Measurements from ENCODE around the gene CNTNAP5.
"Not testable (repeated sequence)": the region's sequence is repeated elsewhere in the genome, so short reads cannot be mapped to it uniquely, and the experiment has no call there.

CNTNAP5 gene

DNA sequence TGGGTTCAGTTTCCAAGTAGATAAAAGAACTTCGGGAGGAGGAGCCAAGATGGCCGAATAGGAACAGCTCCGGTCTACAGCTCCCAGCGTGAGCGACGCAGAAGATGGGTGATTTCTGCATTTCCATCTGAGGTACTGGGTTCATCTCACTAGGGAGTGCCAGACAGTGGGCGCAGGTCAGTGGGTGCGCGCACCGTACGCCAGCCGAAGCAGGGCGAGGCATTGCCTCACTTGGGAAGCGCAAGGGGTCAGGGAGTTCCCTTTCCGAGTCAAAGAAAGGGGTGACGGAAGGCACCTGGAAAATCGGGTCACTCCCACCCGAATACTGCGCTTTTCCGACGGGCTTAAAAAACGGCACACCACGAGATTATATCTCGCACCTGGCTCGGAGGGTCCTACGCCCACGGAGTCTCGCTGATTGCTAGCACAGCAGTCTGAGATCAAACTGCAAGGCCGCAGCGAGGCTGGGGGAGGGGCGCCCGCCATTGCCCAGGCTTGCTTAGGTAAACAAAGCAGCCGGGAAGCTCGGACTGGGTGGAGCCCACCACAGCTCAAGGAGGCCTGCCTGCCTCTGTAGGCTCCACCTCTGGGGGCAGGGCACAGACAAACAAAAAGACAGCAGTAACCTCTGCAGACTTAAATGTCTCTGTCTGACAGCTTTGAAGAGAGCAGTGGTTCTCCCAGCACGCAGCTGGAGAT is 382.9 kb downstream of the CNTNAP5 start:
- not testable (repeated sequence) for H3K4me3 ChIP-seq (ENCODE audit: low read depth, low read length); H4K91ac ChIP-seq (ENCODE audit: low read depth, low read length); H3K4ac ChIP-seq (ENCODE audit: low read depth, low read length); H2AFZ ChIP-seq (ENCODE audit: insufficient read depth, low read length, poor library complexity); H4K8ac ChIP-seq (ENCODE audit: low read depth, low read length); H3K4me1 ChIP-seq (ENCODE audit: control insufficient read depth in 1 of 2, insufficient read depth in 2 of 2, low read length in 2 of 2); H3K4me2 ChIP-seq (ENCODE audit: low read length); H3K14ac ChIP-seq (ENCODE audit: low read length); H2AK5ac ChIP-seq (ENCODE audit: low read length); H3K79me2 ChIP-seq (ENCODE audit: control insufficient read depth, insufficient read depth, low read length, poor library complexity); H2BK120ac ChIP-seq (ENCODE audit: insufficient read depth, low read length, poor library complexity); H3K79me1 ChIP-seq (ENCODE audit: low read length); H3K9ac ChIP-seq (ENCODE audit: low read length); H3K27ac ChIP-seq (ENCODE audit: low read depth, low read length); DNase-seq; H3K9me3 ChIP-seq (ENCODE audit: insufficient read depth, low read depth, low read length); H3K23ac ChIP-seq (ENCODE audit: low read length); H4K12ac ChIP-seq (ENCODE audit: low read depth, low read length); H3K27me3 ChIP-seq (ENCODE audit: insufficient read depth, low read length); H2BK5ac ChIP-seq (ENCODE audit: low read depth, low read length, poor library complexity); H3K36me3 ChIP-seq (ENCODE audit: control insufficient read depth in 1 of 2, insufficient read depth in 2 of 2, low read length in 2 of 2); H3K18ac ChIP-seq (ENCODE audit: low read length); H2BK12ac ChIP-seq (ENCODE audit: low read length)
- WGBS (ENCODE audit: extremely low coverage, insufficient coverage, insufficient read length) = no CpG with 5 or more reads among the region's 35 CpGs

GRCh38 chr2:124424074-124424473 is 399.0 kb downstream of the CNTNAP5 start:
- Histone ChIP-seq H3K27me3 (ENCODE audit: insufficient read depth, low read length) (no peaks in the 10 kb centered on the region), H3K27ac (ENCODE audit: low read depth, low read length) (no peak overlapping the region), H3K14ac (ENCODE audit: low read length) (no peak overlapping the region), H2BK12ac (ENCODE audit: low read length) (no peak overlapping the region), H3K4me2 (ENCODE audit: low read length) (no peak overlapping the region), H3K79me2 (ENCODE audit: control insufficient read depth, insufficient read depth, low read length, poor library complexity) (no peaks in the 10 kb centered on the region), H3K36me3 (ENCODE audit: control insufficient read depth in 1 of 2, insufficient read depth in 2 of 2, low read length in 2 of 2) (no peaks in the 10 kb centered on the region), H2BK5ac (ENCODE audit: low read depth, low read length, poor library complexity) (no peak overlapping the region), H4K8ac (ENCODE audit: low read depth, low read length) (no peak overlapping the region), H3K79me1 (ENCODE audit: low read length) (no peaks in the 10 kb centered on the region), H2BK120ac (ENCODE audit: insufficient read depth, low read length, poor library complexity) (no peak overlapping the region), H3K23ac (ENCODE audit: low read length) (no peak overlapping the region), H3K4me1 (ENCODE audit: control insufficient read depth in 1 of 2, insufficient read depth in 2 of 2, low read length in 2 of 2) (no peaks in the 10 kb centered on the region), H3K18ac (ENCODE audit: low read length) (no peak overlapping the region), H3K4ac (ENCODE audit: low read depth, low read length) (no peak overlapping the region), H4K91ac (ENCODE audit: low read depth, low read length) (no peak overlapping the region), H2AFZ (ENCODE audit: insufficient read depth, low read length, poor library complexity) (no peak overlapping the region), H3K9me3 (ENCODE audit: insufficient read depth, low read depth, low read length) (no peaks in the 10 kb centered on the region), H3K9ac (ENCODE audit: low read length) (no peak overlapping the region), H4K12ac (ENCODE audit: low read depth, low read length) (no peak overlapping the region), H2AK5ac (ENCODE audit: low read length) (no peak overlapping the region), H3K4me3 (ENCODE audit: low read depth, low read length) (no peak overlapping the region)
- no peak for DNase-seq
- no CpG with 5 or more reads among the region's 1 CpG for WGBS (ENCODE audit: extremely low coverage, insufficient coverage, insufficient read length)

GRCh38 chr2:124426122-124426521 is 401.0 kb downstream of the CNTNAP5 start:
- no CpG with 5 or more reads among the region's 2 CpGs for WGBS (ENCODE audit: extremely low coverage, insufficient coverage, insufficient read length)
- H3K18ac ChIP-seq (ENCODE audit: low read length) = no peak overlapping the region
- H3K79me2 ChIP-seq (ENCODE audit: control insufficient read depth, insufficient read depth, low read length, poor library complexity) = no peaks in the 10 kb centered on the region
- no peak overlapping the region for H2AK5ac ChIP-seq (ENCODE audit: low read length)
- H4K8ac ChIP-seq (ENCODE audit: low read depth, low read length) = no peak overlapping the region
- no peak overlapping the region for H3K4me2 ChIP-seq (ENCODE audit: low read length)
- no peak overlapping the region for H2BK120ac ChIP-seq (ENCODE audit: insufficient read depth, low read length, poor library complexity)
- H3K23ac ChIP-seq (ENCODE audit: low read length) = no peak overlapping the region
- no peak overlapping the region for H4K91ac ChIP-seq (ENCODE audit: low read depth, low read length)
- H3K27me3 ChIP-seq (ENCODE audit: insufficient read depth, low read length) = no peaks in the 10 kb centered on the region
- H3K9me3 ChIP-seq (ENCODE audit: insufficient read depth, low read depth, low read length) = no peaks in the 10 kb centered on the region
- no peak overlapping the region for H2AFZ ChIP-seq (ENCODE audit: insufficient read depth, low read length, poor library complexity)
- H3K4me3 ChIP-seq (ENCODE audit: low read depth, low read length) = no peak overlapping the region
- H3K79me1 ChIP-seq (ENCODE audit: low read length) = no peaks in the 10 kb centered on the region
- no peak overlapping the region for H3K4ac ChIP-seq (ENCODE audit: low read depth, low read length)
- H3K4me1 ChIP-seq (ENCODE audit: control insufficient read depth in 1 of 2, insufficient read depth in 2 of 2, low read length in 2 of 2) = no peaks in the 10 kb centered on the region
- peak in 1 of 2 donors; percentile 42 for DNase-seq
- H3K14ac ChIP-seq (ENCODE audit: low read length) = no peak overlapping the region
- no peak overlapping the region for H3K9ac ChIP-seq (ENCODE audit: low read length)
- no peak overlapping the region for H2BK12ac ChIP-seq (ENCODE audit: low read length)
- no peaks in the 10 kb centered on the region for H3K36me3 ChIP-seq (ENCODE audit: control insufficient read depth in 1 of 2, insufficient read depth in 2 of 2, low read length in 2 of 2)
- no peak overlapping the region for H4K12ac ChIP-seq (ENCODE audit: low read depth, low read length)
- no peak overlapping the region for H3K27ac ChIP-seq (ENCODE audit: low read depth, low read length)
- no peak overlapping the region for H2BK5ac ChIP-seq (ENCODE audit: low read depth, low read length, poor library complexity)

GRCh38 chr2:124426625-124427024 is 401.5 kb downstream of the CNTNAP5 start:
- Histone ChIP-seq H2BK12ac (ENCODE audit: low read length) (no peak overlapping the region), H2BK120ac (ENCODE audit: insufficient read depth, low read length, poor library complexity) (no peak overlapping the region), H3K27ac (ENCODE audit: low read depth, low read length) (no peak overlapping the region), H4K91ac (ENCODE audit: low read depth, low read length) (no peak overlapping the region), H2AFZ (ENCODE audit: insufficient read depth, low read length, poor library complexity) (no peak overlapping the region), H3K79me1 (ENCODE audit: low read length) (no peaks in the 10 kb centered on the region), H2AK5ac (ENCODE audit: low read length) (no peak overlapping the region), H3K79me2 (ENCODE audit: control insufficient read depth, insufficient read depth, low read length, poor library complexity) (no peaks in the 10 kb centered on the region), H3K18ac (ENCODE audit: low read length) (no peak overlapping the region), H4K8ac (ENCODE audit: low read depth, low read length) (no peak overlapping the region), H3K4me1 (ENCODE audit: control insufficient read depth in 1 of 2, insufficient read depth in 2 of 2, low read length in 2 of 2) (no peaks in the 10 kb centered on the region), H4K12ac (ENCODE audit: low read depth, low read length) (no peak overlapping the region), H3K4me3 (ENCODE audit: low read depth, low read length) (no peak overlapping the region), H3K4ac (ENCODE audit: low read depth, low read length) (no peak overlapping the region), H3K27me3 (ENCODE audit: insufficient read depth, low read length) (no peaks in the 10 kb centered on the region), H3K36me3 (ENCODE audit: control insufficient read depth in 1 of 2, insufficient read depth in 2 of 2, low read length in 2 of 2) (no peaks in the 10 kb centered on the region), H3K9me3 (ENCODE audit: insufficient read depth, low read depth, low read length) (no peaks in the 10 kb centered on the region), H3K14ac (ENCODE audit: low read length) (no peak overlapping the region), H3K4me2 (ENCODE audit: low read length) (no peak overlapping the region), H3K9ac (ENCODE audit: low read length) (no peak overlapping the region), H3K23ac (ENCODE audit: low read length) (no peak overlapping the region), H2BK5ac (ENCODE audit: low read depth, low read length, poor library complexity) (no peak overlapping the region)
- no CpG with 5 or more reads among the region's 2 CpGs for WGBS (ENCODE audit: extremely low coverage, insufficient coverage, insufficient read length)
- DNase-seq = no peak
